GM06990 (cell line): ENCODE measurements around the gene SSH2.
"Not testable (repeated sequence)": the region's sequence is repeated elsewhere in the genome, so short reads cannot be mapped to it uniquely, and the experiment has no call there.

Experiments used
- DNase-seq: peaks from one replicate; pipeline ENCODE4 v3.0.0-alpha.2; 2011; ENCODE audit not compliant: insufficient read length; ENCODE audit errors: extremely low read depth
- H3K27me3 ChIP-seq: replicated peaks from 2 replicates; pipeline ENCODE4 v1.6.0; 2011; ENCODE audit warnings: low read length; ENCODE audit not compliant: control insufficient read depth, insufficient read depth
- H3K36me3 ChIP-seq: 2 replicates; pipeline ENCODE4 v1.5.1; 2011; ENCODE audit warnings: low read length; ENCODE audit not compliant: control insufficient read depth, insufficient read depth
- H3K4me3 ChIP-seq: replicated peaks from 2 replicates; pipeline ENCODE4 v1.5.1; 2011; ENCODE audit warnings: low read depth, mild to moderate bottlenecking, control low read depth, low read length
- CTCF ChIP-seq: IDR thresholded peaks from 2 replicates; pipeline ENCODE4 v1.5.1; 2011; ENCODE audit warnings: low read length, control low read depth, mild to moderate bottlenecking, inconsistent platforms; ENCODE audit not compliant: insufficient read depth, poor library complexity, severe bottlenecking

SSH2 gene

DNA sequence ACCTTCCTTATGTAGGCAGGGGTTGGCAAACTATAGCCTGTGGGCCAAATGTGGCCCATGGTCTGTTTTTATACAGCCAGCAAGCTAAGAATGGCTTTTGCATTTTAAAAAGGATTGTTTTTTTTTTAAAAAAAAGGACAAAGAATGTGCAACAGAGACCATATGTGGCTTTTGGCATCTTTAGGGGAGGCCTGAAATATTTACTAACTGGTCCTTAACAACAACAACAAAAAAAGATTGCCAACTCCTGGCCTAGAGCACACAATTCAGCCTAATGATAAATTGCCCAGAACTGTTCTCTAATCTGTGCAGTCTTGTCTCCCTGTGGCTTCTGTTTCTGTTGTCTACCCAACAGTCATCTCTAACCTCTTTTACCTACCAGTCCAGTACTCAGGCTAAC lies 67.1 kb downstream of the SSH2 start:
- no peak overlapping the region for H3K4me3 ChIP-seq
- TF ChIP-seq CTCF: no peak
- H3K36me3 ChIP-seq: no peaks in the 10 kb centered on the region
- no peaks in the 10 kb centered on the region for H3K27me3 ChIP-seq
- no peak for DNase-seq

GRCh38 chr17:29862127-29862526 lies 67.9 kb downstream of the SSH2 start:
- Histone ChIP-seq H3K27me3 (no peaks in the 10 kb centered on the region), H3K4me3 (no peak overlapping the region), H3K36me3 (no peaks in the 10 kb centered on the region)
- TF ChIP-seq CTCF: no peak
- DNase-seq: no peak

DNA sequence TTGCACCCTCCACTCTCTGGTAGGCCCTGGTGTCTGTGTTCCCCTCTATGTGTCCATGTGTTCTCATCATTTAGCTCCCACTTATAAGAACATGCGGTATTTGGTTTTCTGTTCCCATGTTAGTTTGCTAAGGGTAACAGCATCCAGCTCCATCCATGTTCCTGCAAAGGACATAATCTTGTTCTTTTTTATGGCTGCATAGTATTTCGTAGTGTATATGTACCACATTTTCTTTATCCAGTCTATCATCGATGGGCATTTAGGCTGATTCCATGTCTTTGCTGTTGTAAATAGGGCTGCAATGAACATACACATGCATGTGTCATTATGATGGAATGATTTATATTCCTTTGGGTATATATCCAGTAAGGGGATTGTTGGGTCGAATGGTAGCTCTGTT lies 70.6 kb downstream of the SSH2 start:
- H3K36me3 ChIP-seq, H3K27me3 ChIP-seq, H3K4me3 ChIP-seq, DNase-seq: not testable (repeated sequence)

DNA sequence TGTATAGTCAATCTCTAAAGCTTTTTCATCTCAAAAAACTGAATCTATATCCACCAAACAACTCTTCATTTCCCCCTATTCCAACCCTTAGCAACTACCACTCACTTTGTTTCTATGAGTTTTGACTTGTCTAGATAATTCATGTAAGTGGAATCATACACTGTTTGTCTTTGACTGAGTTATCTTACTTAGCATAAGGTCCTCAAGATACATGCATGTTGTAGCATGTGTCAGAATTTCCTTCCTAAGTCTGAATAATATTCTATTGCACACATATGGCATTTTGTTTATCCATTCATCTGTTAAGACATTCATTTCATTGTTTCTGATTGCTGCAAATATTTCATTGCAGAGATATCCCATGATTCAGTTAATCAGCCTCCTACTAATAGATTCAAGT lies 72.2 kb downstream of the SSH2 start:
- DNase-seq: no peak
- Histone ChIP-seq H3K27me3 (no peaks in the 10 kb centered on the region), H3K36me3 (no peaks in the 10 kb centered on the region; the same call in 1 of the 2 replicates), H3K4me3 (no peak overlapping the region)
- no peak for TF ChIP-seq CTCF

DNA sequence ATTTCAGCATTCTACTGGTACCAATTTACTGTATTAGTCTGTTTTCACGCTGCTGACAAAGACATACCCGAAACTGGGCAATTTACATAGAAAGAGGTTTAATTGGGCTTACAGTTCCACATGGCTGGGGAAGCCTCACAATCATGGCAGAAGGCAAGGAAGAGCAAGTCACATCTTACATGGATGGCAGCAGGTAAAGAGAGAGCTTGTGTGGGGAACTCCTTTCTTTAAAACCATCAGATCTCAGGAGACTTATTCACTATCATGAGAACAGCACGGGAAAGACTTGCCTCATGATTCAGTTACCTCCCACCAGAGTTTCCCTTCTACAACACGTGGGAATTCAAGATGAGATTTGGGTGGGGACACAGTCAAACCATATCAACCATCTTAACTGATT lies 72.9 kb downstream of the SSH2 start:
- H3K27me3 ChIP-seq, H3K4me3 ChIP-seq, H3K36me3 ChIP-seq, DNase-seq: not testable (repeated sequence)

DNA sequence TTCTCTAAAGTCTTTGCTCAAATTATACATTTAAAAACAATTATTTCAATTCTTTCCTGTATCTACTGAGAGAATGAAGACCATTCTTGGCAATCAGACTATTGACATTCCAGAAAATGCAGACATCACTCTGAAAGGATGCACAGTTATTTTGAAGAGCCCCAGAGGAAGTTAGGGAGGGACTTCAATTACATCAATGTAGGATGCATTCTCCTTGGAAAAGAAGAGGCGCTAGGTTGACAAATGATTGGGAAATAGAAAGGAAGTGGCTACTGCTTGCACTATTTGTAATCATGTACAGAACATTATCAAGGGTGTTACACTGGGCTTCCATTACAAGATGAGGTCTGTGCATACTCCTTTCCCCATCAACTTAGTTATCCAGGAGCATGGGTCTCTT lies 74.3 kb downstream of the SSH2 start:
- Histone ChIP-seq H3K36me3 (no peaks in the 10 kb centered on the region; the same call in 1 of the 2 replicates), H3K27me3 (no peaks in the 10 kb centered on the region), H3K4me3 (no peak overlapping the region)
- no peak for DNase-seq
- no peak for TF ChIP-seq CTCF

- Histone ChIP-seq H3K36me3 (no peaks in the 10 kb centered on the region; the same call in 1 of the 2 replicates), H3K4me3 (no peak overlapping the region), H3K27me3 (no peaks in the 10 kb centered on the region)
- no peak for DNase-seq
- TF ChIP-seq CTCF: no peak
Observed at GRCh38 chr17:29848737-29849136, 81.3 kb downstream of the SSH2 start.
